ENCODE measurements around the gene CCDC177. TPM values are rescaled to one million over a fixed set of nuclear protein-coding genes. Genes with fewer than 3 reads are reported as not detected.

CCDC177 gene
- total RNA-seq, 1 experiment from 2014 or later, result 0.82 TPM

DNA sequence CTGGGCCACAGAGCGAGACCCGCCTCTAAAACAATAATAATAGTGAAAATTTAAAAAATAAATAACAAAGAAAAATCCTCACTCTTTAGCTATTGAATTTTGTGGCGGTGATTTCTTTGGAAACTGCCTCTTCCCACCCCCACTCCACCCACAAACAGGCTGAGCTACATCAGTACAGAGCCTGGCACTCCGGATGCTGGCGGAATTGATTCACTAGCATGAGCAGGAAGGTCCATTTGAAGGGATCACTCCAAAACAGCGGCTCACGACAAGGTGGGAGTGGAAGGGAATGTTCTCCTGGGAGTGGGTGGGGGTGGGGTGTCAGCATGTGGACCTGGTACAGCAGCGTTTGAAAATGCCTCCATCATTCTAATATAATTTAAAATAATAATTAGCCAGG is 26.1 kb downstream of the CCDC177 start:
- Mint-ChIP-seq H3K4me3 (ENCODE audit: unreplicated experiment) (no peak overlapping the region), H3K27ac (ENCODE audit: unreplicated experiment) (no peak overlapping the region), H3K36me3 (ENCODE audit: insufficient read depth, unreplicated experiment) (no peaks in the 10 kb centered on the region), H3K4me1 (ENCODE audit: low read depth, unreplicated experiment) (no peaks in the 10 kb centered on the region), H3K27me3 (ENCODE audit: insufficient read depth, unreplicated experiment) (peaks cover 4% of the 10 kb centered on the region), H3K9me3 (ENCODE audit: unreplicated experiment) (peaks cover 11% of the 10 kb centered on the region)
- Histone ChIP-seq H3K27me3 (replicated peaks; ENCODE audit: control insufficient read depth, insufficient read depth, low read length) (no peaks in the 10 kb centered on the region), H3K4me1 (0 out of 2 replicates have a peak, but pooled peaks cover 2% of the 10 kb centered on the region), H3K36me3 (ENCODE audit: control insufficient read depth, insufficient read depth, low read length) (no peaks in the 10 kb centered on the region), H3K4me3 (ENCODE audit: low read depth, low read length) (no peak overlapping the region), H3K9me3 (no peaks in the 10 kb centered on the region)
- CTCF ChIA-PET, result interaction anchor here (0.9 kb wide), 1 partner anchor 13 kb away, joined by 4 read pairs; no protein-coding TSS in a partner anchor
- BruUV-seq (replicated peaks), result no TSS peak
- POLR2A ChIA-PET, result no interaction called here
- TF ChIP-seq, protein P1, sequence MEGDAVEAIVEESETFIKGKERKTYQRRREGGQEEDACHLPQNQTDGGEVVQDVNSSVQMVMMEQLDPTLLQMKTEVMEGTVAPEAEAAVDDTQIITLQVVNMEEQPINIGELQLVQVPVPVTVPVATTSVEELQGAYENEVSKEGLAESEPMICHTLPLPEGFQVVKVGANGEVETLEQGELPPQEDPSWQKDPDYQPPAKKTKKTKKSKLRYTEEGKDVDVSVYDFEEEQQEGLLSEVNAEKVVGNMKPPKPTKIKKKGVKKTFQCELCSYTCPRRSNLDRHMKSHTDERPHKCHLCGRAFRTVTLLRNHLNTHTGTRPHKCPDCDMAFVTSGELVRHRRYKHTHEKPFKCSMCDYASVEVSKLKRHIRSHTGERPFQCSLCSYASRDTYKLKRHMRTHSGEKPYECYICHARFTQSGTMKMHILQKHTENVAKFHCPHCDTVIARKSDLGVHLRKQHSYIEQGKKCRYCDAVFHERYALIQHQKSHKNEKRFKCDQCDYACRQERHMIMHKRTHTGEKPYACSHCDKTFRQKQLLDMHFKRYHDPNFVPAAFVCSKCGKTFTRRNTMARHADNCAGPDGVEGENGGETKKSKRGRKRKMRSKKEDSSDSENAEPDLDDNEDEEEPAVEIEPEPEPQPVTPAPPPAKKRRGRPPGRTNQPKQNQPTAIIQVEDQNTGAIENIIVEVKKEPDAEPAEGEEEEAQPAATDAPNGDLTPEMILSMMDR (IDR thresholded peaks at IDR 0.05; ENCODE audit: insufficient read depth in 1 of 2, low read depth in 1 of 2, low read length in 1 of 2, severe bottlenecking in 1 of 2, unreplicated experiment in 1 of 2), result no peak
- DNase-seq, result no peak
- intact Hi-C loops (cut with micrococcal nuclease; ENCODE audit: unreplicated experiment), result no loop called here

GRCh38 chr14:69547701-69548348 is 26.8 kb downstream of the CCDC177 start:
- Mint-ChIP-seq H3K9me3 (ENCODE audit: unreplicated experiment) (peaks cover 11% of the 10 kb centered on the region), H3K27ac (ENCODE audit: unreplicated experiment) (no peak overlapping the region), H3K36me3 (ENCODE audit: insufficient read depth, unreplicated experiment) (no peaks in the 10 kb centered on the region), H3K4me1 (ENCODE audit: low read depth, unreplicated experiment) (no peaks in the 10 kb centered on the region), H3K4me3 (ENCODE audit: unreplicated experiment) (no peak overlapping the region), H3K27me3 (ENCODE audit: insufficient read depth, unreplicated experiment) (peaks cover 4% of the 10 kb centered on the region)
- no peak for DNase-seq
- Histone ChIP-seq H3K27me3 (replicated peaks; ENCODE audit: control insufficient read depth, insufficient read depth, low read length) (no peaks in the 10 kb centered on the region), H3K4me1 (no peaks in the 10 kb centered on the region), H3K9me3 (no peaks in the 10 kb centered on the region), H3K36me3 (ENCODE audit: control insufficient read depth, insufficient read depth, low read length) (no peaks in the 10 kb centered on the region), H3K4me3 (ENCODE audit: low read depth, low read length) (no peak overlapping the region)
- no TSS peak for BruUV-seq (replicated peaks)
- TF ChIP-seq, protein P1 (IDR thresholded peaks at IDR 0.05; ENCODE audit: insufficient read depth in 1 of 2, low read depth in 1 of 2, low read length in 1 of 2, severe bottlenecking in 1 of 2, unreplicated experiment in 1 of 2), result no peak
- ChIA-PET CTCF (interaction anchor here (0.9 kb wide), 1 partner anchor 12 kb away, joined by 4 read pairs; no protein-coding TSS in a partner anchor), POLR2A (no interaction called here)
- intact Hi-C loops (cut with micrococcal nuclease; ENCODE audit: unreplicated experiment), result no loop called here

GRCh38 chr14:69543341-69544115 is 31.1 kb downstream of the CCDC177 start:
- ChIA-PET CTCF (interaction anchor here (1.0 kb wide), 1 partner anchor 27 kb away, joined by 3 read pairs; no protein-coding TSS in a partner anchor), POLR2A (no interaction called here)
- Histone ChIP-seq H3K36me3 (ENCODE audit: control insufficient read depth, insufficient read depth, low read length) (no peaks in the 10 kb centered on the region), H3K9me3 (no peaks in the 10 kb centered on the region), H3K27me3 (replicated peaks; ENCODE audit: control insufficient read depth, insufficient read depth, low read length) (no peaks in the 10 kb centered on the region), H3K4me1 (no peaks in the 10 kb centered on the region), H3K4me3 (ENCODE audit: low read depth, low read length) (no peak overlapping the region)
- Mint-ChIP-seq H3K9me3 (ENCODE audit: unreplicated experiment) (peaks cover 11% of the 10 kb centered on the region), H3K4me3 (ENCODE audit: unreplicated experiment) (no peak overlapping the region), H3K27me3 (ENCODE audit: insufficient read depth, unreplicated experiment) (peaks cover 4% of the 10 kb centered on the region), H3K27ac (ENCODE audit: unreplicated experiment) (no peak overlapping the region), H3K4me1 (ENCODE audit: low read depth, unreplicated experiment) (no peaks in the 10 kb centered on the region), H3K36me3 (ENCODE audit: insufficient read depth, unreplicated experiment) (no peaks in the 10 kb centered on the region)
- BruUV-seq (replicated peaks), result no TSS peak
- intact Hi-C loops (cut with micrococcal nuclease; ENCODE audit: unreplicated experiment), result no loop called here
- peak; percentile 39 to 44 for DNase-seq
- TF ChIP-seq, protein P1 (IDR thresholded peaks at IDR 0.05; ENCODE audit: insufficient read depth in 1 of 2, low read depth in 1 of 2, low read length in 1 of 2, severe bottlenecking in 1 of 2, unreplicated experiment in 1 of 2), result no peak

Data from Caco-2 (cell line).